ENCODE measurements around the gene GSS.

DNA sequence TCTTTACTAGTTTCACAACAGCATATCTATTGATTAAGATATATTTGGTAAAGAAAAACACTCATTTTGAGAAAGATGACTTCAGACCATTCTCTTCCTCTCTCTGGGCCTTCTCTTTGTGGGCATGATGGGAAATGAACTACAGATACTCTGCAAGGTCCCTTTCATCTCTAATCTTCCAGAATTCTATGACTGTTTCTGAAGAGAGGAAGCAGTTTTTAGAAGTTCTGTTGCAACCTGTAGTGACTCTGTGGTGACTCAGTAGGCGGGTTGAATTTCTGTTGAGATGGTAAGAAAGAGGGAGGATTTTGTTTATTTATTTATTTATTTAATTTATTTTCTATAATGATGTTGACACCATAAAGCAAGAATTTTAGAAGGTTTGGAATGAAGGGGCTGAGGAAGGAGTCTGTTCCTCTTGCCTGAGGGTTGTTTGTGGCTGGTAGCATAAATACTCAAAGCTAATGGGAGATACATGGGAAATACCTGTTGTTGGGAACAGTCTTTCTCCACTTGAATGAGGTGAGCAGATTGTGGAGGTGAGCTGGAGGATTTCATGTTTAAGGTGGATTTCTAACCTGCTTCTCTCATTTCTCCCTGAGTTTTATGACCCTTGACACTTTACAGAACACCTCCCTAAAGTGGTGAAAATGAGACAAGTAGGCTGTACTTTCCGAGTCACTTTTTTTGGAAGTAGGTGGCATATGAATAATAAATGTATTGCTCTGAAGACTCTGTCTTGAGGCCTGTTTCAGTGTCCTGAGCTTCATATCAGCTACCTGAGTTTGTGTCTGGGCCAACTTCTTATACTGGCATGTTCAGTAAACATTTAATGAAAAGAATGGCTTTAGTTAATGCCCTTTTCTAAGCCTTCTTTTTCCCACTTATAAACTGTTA, 64.2 kb downstream of the GSS start:
- TF ChIP-seq, protein P1, sequence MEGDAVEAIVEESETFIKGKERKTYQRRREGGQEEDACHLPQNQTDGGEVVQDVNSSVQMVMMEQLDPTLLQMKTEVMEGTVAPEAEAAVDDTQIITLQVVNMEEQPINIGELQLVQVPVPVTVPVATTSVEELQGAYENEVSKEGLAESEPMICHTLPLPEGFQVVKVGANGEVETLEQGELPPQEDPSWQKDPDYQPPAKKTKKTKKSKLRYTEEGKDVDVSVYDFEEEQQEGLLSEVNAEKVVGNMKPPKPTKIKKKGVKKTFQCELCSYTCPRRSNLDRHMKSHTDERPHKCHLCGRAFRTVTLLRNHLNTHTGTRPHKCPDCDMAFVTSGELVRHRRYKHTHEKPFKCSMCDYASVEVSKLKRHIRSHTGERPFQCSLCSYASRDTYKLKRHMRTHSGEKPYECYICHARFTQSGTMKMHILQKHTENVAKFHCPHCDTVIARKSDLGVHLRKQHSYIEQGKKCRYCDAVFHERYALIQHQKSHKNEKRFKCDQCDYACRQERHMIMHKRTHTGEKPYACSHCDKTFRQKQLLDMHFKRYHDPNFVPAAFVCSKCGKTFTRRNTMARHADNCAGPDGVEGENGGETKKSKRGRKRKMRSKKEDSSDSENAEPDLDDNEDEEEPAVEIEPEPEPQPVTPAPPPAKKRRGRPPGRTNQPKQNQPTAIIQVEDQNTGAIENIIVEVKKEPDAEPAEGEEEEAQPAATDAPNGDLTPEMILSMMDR (IDR thresholded peaks at IDR 0.05): no peak
- no peak for TF ChIP-seq POLR2A (IDR thresholded peaks at IDR 0.05)

Data from testis (tissue), 2 donors.